ENCODE measurements around the gene ATP10A. TPM values are rescaled to one million over a fixed set of nuclear protein-coding genes. Genes with fewer than 3 reads are reported as not detected.

Gene ATP10A
- polyA plus RNA-seq, 1 of the 3 experiments (the other 2 are of a cell fraction) = not detected

- H3K27ac ChIP-seq (ENCODE audit: low read depth in 2 of 2, low read length in 1 of 2) = no peak overlapping the region
- no peak overlapping the region for H3K9ac ChIP-seq
- no peaks in the 10 kb centered on the region for H3K4me1 ChIP-seq (ENCODE audit: control insufficient read depth in 1 of 2, insufficient read depth in 2 of 2, low read depth in 1 of 2, low read length in 1 of 2)
- no peak overlapping the region for H3K4me2 ChIP-seq
- H3F3A ChIP-seq (replicated peaks; ENCODE audit: insufficient read depth) = no peaks in the 10 kb centered on the region
- no peaks in the 10 kb centered on the region for H4K20me1 ChIP-seq (ENCODE audit: insufficient read depth)
- no peaks in the 10 kb centered on the region for H3K27me3 ChIP-seq (ENCODE audit: insufficient read depth)
- H2AFZ ChIP-seq (ENCODE audit: low read depth) = no peak overlapping the region
- no peaks in the 10 kb centered on the region for H3K9me2 ChIP-seq
- H3K36me3 ChIP-seq (replicated peaks in 1 of 2; ENCODE audit: control insufficient read depth in 1 of 2, insufficient read depth in 2 of 2, low read length in 1 of 2) = no peaks in the 10 kb centered on the region
- H3K4me3 ChIP-seq (ENCODE audit: low read depth in 2 of 2, low read length in 1 of 2) = no peak overlapping the region
- H3K9me3 ChIP-seq = no peaks in the 10 kb centered on the region
- ChIA-PET POLR2A (no interaction called here), CTCF (interaction anchor here (1.2 to 1.4 kb wide), 3 partner anchors 22 to 246 kb away, joined by 3 to 4 read pairs (median 3); no protein-coding TSS in a partner anchor)
- DNase-seq = no peak
- no peak for TF ChIP-seq FOXM1 (IDR thresholded peaks at IDR 0.05; ENCODE audit: low read depth)
- no peak for TF ChIP-seq NFIC (IDR thresholded peaks at IDR 0.05; ENCODE audit: borderline replicate concordance)
- no peak for TF ChIP-seq USF1 (IDR thresholded peaks at IDR 0.05; ENCODE audit: borderline replicate concordance, low read depth)
- no peak for TF ChIP-seq JUND (IDR thresholded peaks at IDR 0.05)
- TF ChIP-seq FOXJ3 (CRISPR knock-in tag; IDR thresholded peaks at IDR 0.05) = no peak
- TF ChIP-seq MEF2A (IDR thresholded peaks at IDR 0.05; ENCODE audit: borderline replicate concordance, low read depth) = no peak
- no peak for TF ChIP-seq SMC3 (IDR thresholded peaks at IDR 0.05; ENCODE audit: low read depth, low read length)
- no peak for TF ChIP-seq RFX5 (IDR thresholded peaks at IDR 0.05; ENCODE audit: low read length)
- TF ChIP-seq POLR2AphosphoS5 (IDR thresholded peaks at IDR 0.05; ENCODE audit: low read depth, low read length) = no peak
- TF ChIP-seq EP300 (IDR thresholded peaks at IDR 0.05; ENCODE audit: borderline replicate concordance in 1 of 2, low read depth in 1 of 2, low read length in 1 of 2) = no peak
- no peak for TF ChIP-seq IRF3 (IDR thresholded peaks at IDR 0.05; ENCODE audit: low read depth, low read length)
- TF ChIP-seq EZH2phosphoT487 (IDR thresholded peaks at IDR 0.05; ENCODE audit: borderline replicate concordance, low read depth) = no peak
- no peak for TF ChIP-seq MAX (IDR thresholded peaks at IDR 0.05; ENCODE audit: low read depth)
- no peak for TF ChIP-seq MXI1 (IDR thresholded peaks at IDR 0.05; ENCODE audit: low read depth, low read length)
- no peak for TF ChIP-seq PBX3 (IDR thresholded peaks at IDR 0.05)
- 71% methylated on average over 5 of the region's 9 CpGs for WGBS (ENCODE audit: low lambda C conversion rate)
- no peaks in the 10 kb centered on the region for H3K79me2 ChIP-seq (ENCODE audit: insufficient read depth)
These were observed 175.0 kb downstream of the ATP10A start for GRCh38 chr15:25688166-25688565.

GRCh38 chr15:25687689-25688088, 175.4 kb downstream of the ATP10A start:
- CTCF ChIA-PET = interaction anchor here (1.2 to 1.4 kb wide), 2 partner anchors 22 to 247 kb away, joined by 3 to 4 read pairs; no protein-coding TSS in a partner anchor
- Histone ChIP-seq H3K9ac (no peak overlapping the region), H2AFZ (ENCODE audit: low read depth) (no peak overlapping the region), H3K79me2 (ENCODE audit: insufficient read depth) (no peaks in the 10 kb centered on the region), H3K27ac (ENCODE audit: low read depth in 2 of 2, low read length in 1 of 2) (no peak overlapping the region), H3K4me2 (no peak overlapping the region), H3F3A (replicated peaks; ENCODE audit: insufficient read depth) (no peaks in the 10 kb centered on the region), H3K9me3 (no peaks in the 10 kb centered on the region), H3K9me2 (no peaks in the 10 kb centered on the region), H3K27me3 (ENCODE audit: insufficient read depth) (no peaks in the 10 kb centered on the region), H3K4me1 (ENCODE audit: control insufficient read depth in 1 of 2, insufficient read depth in 2 of 2, low read depth in 1 of 2, low read length in 1 of 2) (no peaks in the 10 kb centered on the region; a peak in 1 of 4 replicates), H3K4me3 (ENCODE audit: low read depth in 2 of 2, low read length in 1 of 2) (no peak overlapping the region), H3K36me3 (replicated peaks in 1 of 2; ENCODE audit: control insufficient read depth in 1 of 2, insufficient read depth in 2 of 2, low read length in 1 of 2) (no peaks in the 10 kb centered on the region), H4K20me1 (ENCODE audit: insufficient read depth) (no peaks in the 10 kb centered on the region)
- POLR2A ChIA-PET = no interaction called here
- 79% methylated on average over 14 of the region's 15 CpGs for WGBS (ENCODE audit: low lambda C conversion rate)
- no peak for DNase-seq
- TF ChIP-seq RAD21 (IDR thresholded peaks at IDR 0.05; ENCODE audit: low read length) (no peak), FOXM1 (IDR thresholded peaks at IDR 0.05; ENCODE audit: low read depth) (no peak), USF1 (IDR thresholded peaks at IDR 0.05; ENCODE audit: borderline replicate concordance, low read depth) (no peak), NRF1 (IDR thresholded peaks at IDR 0.05; ENCODE audit: low read depth, low read length) (no peak), RCOR1 (IDR thresholded peaks at IDR 0.05; ENCODE audit: low read length) (no peak), NFIC (IDR thresholded peaks at IDR 0.05; ENCODE audit: borderline replicate concordance) (no peak), EZH2phosphoT487 (IDR thresholded peaks at IDR 0.05; ENCODE audit: borderline replicate concordance, low read depth) (no peak), EP300 (IDR thresholded peaks at IDR 0.05; ENCODE audit: borderline replicate concordance in 1 of 2, low read depth in 1 of 2, low read length in 1 of 2) (no peak), TAF1 (IDR thresholded peaks at IDR 0.05; ENCODE audit: borderline replicate concordance, low read depth, low read length) (no peak), GABPA (IDR thresholded peaks at IDR 0.05; ENCODE audit: low read depth) (no peak), JUND (IDR thresholded peaks at IDR 0.05) (no peak)
- TF ChIP-seq, protein P1, sequence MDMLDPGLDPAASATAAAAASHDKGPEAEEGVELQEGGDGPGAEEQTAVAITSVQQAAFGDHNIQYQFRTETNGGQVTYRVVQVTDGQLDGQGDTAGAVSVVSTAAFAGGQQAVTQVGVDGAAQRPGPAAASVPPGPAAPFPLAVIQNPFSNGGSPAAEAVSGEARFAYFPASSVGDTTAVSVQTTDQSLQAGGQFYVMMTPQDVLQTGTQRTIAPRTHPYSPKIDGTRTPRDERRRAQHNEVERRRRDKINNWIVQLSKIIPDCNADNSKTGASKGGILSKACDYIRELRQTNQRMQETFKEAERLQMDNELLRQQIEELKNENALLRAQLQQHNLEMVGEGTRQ (IDR thresholded peaks at IDR 0.05; ENCODE audit: borderline replicate concordance, low read depth, low read length) = no peak
